Panc1 (cell line): Measurements from ENCODE around the gene SLC3A2. TPM values are rescaled to one million over a fixed set of nuclear protein-coding genes. Genes with fewer than 3 reads are reported as not detected.

Source experiments
- ATAC-seq: fragments of 200-7000 bp; cut with Tn5 transposase; 2 replicates; pipeline ENCODE4 v1.9.1; 2020; ENCODE audit warnings: mild to moderate bottlenecking, moderate library complexity
- BruUV-seq: library from RNA; stranded (reverse); fragments of 400-500 nt; replicated peaks from 2 replicates; lab custom pipeline; 2021; lab: Mats Ljungman, UMichigan
- CTCF ChIA-PET: fragments of 300-600 bp; sonication (Branson Sonifier 250); formaldehyde crosslinking; loops from one replicate; lab custom pipeline; 2022; ENCODE audit warnings: antibody characterized with exemption; lab: Charles Lee
- POLR2A ChIA-PET: fragments of 300-600 bp; sonication (Branson Sonifier 250); formaldehyde crosslinking; loops from one replicate; lab custom pipeline; 2022; ENCODE audit warnings: antibody characterized with exemption; lab: Charles Lee
- DNase-seq: peaks from one replicate; pipeline ENCODE4 v3.0.0-alpha.2; 2010; ENCODE audit warnings: low read depth, low spot score
- H3K27ac ChIP-seq: 2 replicates; pipeline ENCODE4 v1.5.1; 2011; ENCODE audit warnings: mild to moderate bottlenecking, low read length, inconsistent platforms
- H3K27me3 ChIP-seq: fragments of 200-500 bp; sonication (Bioruptor generic); 2 replicates; pipeline ENCODE4 v1.6.0; 2014; ENCODE audit warnings: low read length, inconsistent platforms; ENCODE audit not compliant: control insufficient read depth, insufficient read depth
- H3K36me3 ChIP-seq: fragments of 200-500 bp; sonication (Bioruptor generic); 2 replicates; pipeline ENCODE4 v1.5.1; 2014; ENCODE audit warnings: inconsistent platforms, mild to moderate bottlenecking, low read length, moderate library complexity; ENCODE audit not compliant: control insufficient read depth, insufficient read depth
- H3K4me1 ChIP-seq: 2 replicates; pipeline ENCODE4 v1.5.1; 2011; ENCODE audit warnings: inconsistent platforms, mild to moderate bottlenecking, low read length, moderate library complexity; ENCODE audit not compliant: control insufficient read depth, insufficient read depth
- H3K4me3 ChIP-seq, 2 experiments: 2 replicates each; pipeline ENCODE4 v1.5.1; 2011 to 2012; ENCODE audit warnings: low read depth in 2 of 2, low read length in 2 of 2, mild to moderate bottlenecking in 2 of 2, inconsistent platforms in 1 of 2, moderate library complexity in 1 of 2
- H3K9me3 ChIP-seq: fragments of 200-500 bp; sonication (Bioruptor generic); 2 replicates; pipeline ENCODE4 v1.5.1; 2014; ENCODE audit warnings: low read depth, mild to moderate bottlenecking, inconsistent platforms, low read length, moderate library complexity; ENCODE audit not compliant: control insufficient read depth, insufficient read depth
- CTCF ChIP-seq: fragments of 450-650 bp; IDR thresholded peaks from 2 replicates; pipeline ENCODE4 v1.5.1; 2017; ENCODE audit warnings: mild to moderate bottlenecking
- POLR2AphosphoS5 ChIP-seq: IDR thresholded peaks from 2 replicates; pipeline ENCODE4 v1.6.1; 2012; ENCODE audit warnings: mild to moderate bottlenecking, low read depth, low read length, moderate library complexity
- SIN3A ChIP-seq: IDR thresholded peaks from 2 replicates; pipeline ENCODE4 v1.6.1; 2012; ENCODE audit warnings: low read depth, mild to moderate bottlenecking, low read length, moderate library complexity, borderline replicate concordance; ENCODE audit not compliant: insufficient read depth
- TCF7L2 ChIP-seq: IDR thresholded peaks from 2 replicates; pipeline ENCODE4 v1.6.1; 2011; ENCODE audit warnings: mild to moderate bottlenecking, low read depth, low read length, inconsistent platforms
- in situ Hi-C: cut with HindIII; loops from 2 replicates; pipeline ENCODE4 v1.10.0; 2016; ENCODE audit warnings: low sequenced_read_pairs, low pct_unique_long_range_greater_than_20kb
- intact Hi-C: fragments of 100-400 bp; cut with micrococcal nuclease; formaldehyde crosslinking; loops from one replicate; pipeline ENCODE4 v1.10.0; 2022; ENCODE audit not compliant: unreplicated experiment
- total RNA-seq: library from RNA; stranded (reverse); gene quantifications from one replicate; pipeline ENCODE4 v1.2.1, GENCODE V29; 2021; ENCODE audit not compliant: unreplicated experiment
- TF ChIP-seq, protein P1 (sequence below), 2 experiments: IDR thresholded peaks; 2 replicates each; pipeline ENCODE4 v1.6.1; 2011 to 2012; ENCODE audit warnings: low read depth in 2 of 2, control low read depth in 1 of 2, low read length in 1 of 2, mild to moderate bottlenecking in 1 of 2, moderate library complexity in 1 of 2; ENCODE audit not compliant: insufficient read depth in 1 of 2

Gene SLC3A2
- total RNA-seq, 1 experiment from 2014 or later, result 184 TPM

DNA sequence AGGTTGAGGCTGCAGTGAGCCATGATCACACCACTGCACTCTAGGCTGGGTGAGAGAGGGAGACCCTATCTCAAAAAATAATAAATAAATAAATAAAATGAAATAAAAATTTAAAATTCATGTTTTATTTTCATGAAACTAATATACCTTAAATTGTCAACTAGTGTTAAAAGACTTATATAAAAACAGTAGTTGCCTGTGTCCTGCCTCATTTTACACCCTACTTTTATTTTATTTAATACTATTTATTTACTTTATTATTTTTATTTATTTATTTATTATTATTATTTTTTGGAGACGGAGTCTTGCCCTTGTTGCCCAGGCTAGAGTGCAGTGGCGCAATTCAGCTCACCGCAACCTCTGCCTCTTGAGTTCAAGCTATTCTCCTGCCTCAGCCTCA is 36.5 kb upstream of the SLC3A2 start:
- no peak for ATAC-seq
- POLR2A ChIA-PET, result interaction anchor here (2.1 kb wide), 1 partner anchor 12 kb away, joined by 8 read pairs; no protein-coding TSS in a partner anchor

DNA sequence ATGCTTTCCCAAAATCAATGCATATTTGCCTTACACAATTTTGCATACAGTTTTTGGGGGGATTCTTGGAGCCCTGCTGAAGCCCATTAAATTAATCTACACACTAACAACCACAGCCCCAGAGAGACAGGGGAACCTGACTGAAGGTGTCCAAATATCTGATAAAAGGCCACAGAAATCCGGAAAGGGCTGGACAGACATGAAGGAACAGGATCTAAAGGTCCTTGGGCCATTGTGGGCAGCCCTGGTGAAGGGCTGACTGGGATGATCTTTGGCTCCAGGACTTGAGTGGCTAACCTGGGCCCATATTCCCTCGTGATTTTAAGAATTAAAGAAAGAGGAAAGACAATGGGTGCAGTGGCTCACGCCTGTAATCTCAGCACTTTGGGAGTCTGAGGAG is 34.5 kb upstream of the SLC3A2 start:
- ChIA-PET POLR2A (no interaction called here), CTCF (no interaction called here)
- DNase-seq, result no peak
- Histone ChIP-seq H3K4me3 (no peak overlapping the region), H3K36me3 (no peaks in the 10 kb centered on the region), H3K27me3 (no peaks in the 10 kb centered on the region), H3K27ac (no peak overlapping the region), H3K9me3 (no peaks in the 10 kb centered on the region), H3K4me1 (peaks cover 8% of the 10 kb centered on the region)
- intact Hi-C loops, result no loop called here
- BruUV-seq, result no TSS peak
- TF ChIP-seq SIN3A (no peak), TCF7L2 (no peak), CTCF (no peak), POLR2AphosphoS5 (no peak)
- TF ChIP-seq, protein P1, sequence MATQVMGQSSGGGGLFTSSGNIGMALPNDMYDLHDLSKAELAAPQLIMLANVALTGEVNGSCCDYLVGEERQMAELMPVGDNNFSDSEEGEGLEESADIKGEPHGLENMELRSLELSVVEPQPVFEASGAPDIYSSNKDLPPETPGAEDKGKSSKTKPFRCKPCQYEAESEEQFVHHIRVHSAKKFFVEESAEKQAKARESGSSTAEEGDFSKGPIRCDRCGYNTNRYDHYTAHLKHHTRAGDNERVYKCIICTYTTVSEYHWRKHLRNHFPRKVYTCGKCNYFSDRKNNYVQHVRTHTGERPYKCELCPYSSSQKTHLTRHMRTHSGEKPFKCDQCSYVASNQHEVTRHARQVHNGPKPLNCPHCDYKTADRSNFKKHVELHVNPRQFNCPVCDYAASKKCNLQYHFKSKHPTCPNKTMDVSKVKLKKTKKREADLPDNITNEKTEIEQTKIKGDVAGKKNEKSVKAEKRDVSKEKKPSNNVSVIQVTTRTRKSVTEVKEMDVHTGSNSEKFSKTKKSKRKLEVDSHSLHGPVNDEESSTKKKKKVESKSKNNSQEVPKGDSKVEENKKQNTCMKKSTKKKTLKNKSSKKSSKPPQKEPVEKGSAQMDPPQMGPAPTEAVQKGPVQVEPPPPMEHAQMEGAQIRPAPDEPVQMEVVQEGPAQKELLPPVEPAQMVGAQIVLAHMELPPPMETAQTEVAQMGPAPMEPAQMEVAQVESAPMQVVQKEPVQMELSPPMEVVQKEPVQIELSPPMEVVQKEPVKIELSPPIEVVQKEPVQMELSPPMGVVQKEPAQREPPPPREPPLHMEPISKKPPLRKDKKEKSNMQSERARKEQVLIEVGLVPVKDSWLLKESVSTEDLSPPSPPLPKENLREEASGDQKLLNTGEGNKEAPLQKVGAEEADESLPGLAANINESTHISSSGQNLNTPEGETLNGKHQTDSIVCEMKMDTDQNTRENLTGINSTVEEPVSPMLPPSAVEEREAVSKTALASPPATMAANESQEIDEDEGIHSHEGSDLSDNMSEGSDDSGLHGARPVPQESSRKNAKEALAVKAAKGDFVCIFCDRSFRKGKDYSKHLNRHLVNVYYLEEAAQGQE (IDR thresholded peaks at IDR 0.05; ENCODE audit: insufficient read depth in 1 of 2, low read depth in 2 of 2, low read length in 1 of 2), result no peak
- in situ Hi-C loops, result no loop called here
- ATAC-seq, result no peak

More for the DNA sequence above, 36.5 kb upstream of the SLC3A2 start:
- no peak for TF ChIP-seq CTCF
- no peak for TF ChIP-seq TCF7L2
- TF ChIP-seq SIN3A, result no peak
- TF ChIP-seq POLR2AphosphoS5, result no peak
- TF ChIP-seq, protein P1 (IDR thresholded peaks at IDR 0.05; ENCODE audit: insufficient read depth in 1 of 2, low read depth in 2 of 2, low read length in 1 of 2), result no peak
- no peak overlapping the region for H3K27ac ChIP-seq
- no peaks in the 10 kb centered on the region for H3K27me3 ChIP-seq
- in situ Hi-C loops (no loop called here), intact Hi-C loops (no loop called here)
- CTCF ChIA-PET, result no interaction called here
- no peak overlapping the region for H3K4me3 ChIP-seq
- H3K4me1 ChIP-seq, result peaks cover 8% of the 10 kb centered on the region
- no peaks in the 10 kb centered on the region; the same call in 1 of the 2 replicates for H3K36me3 ChIP-seq
- BruUV-seq, result no TSS peak
- H3K9me3 ChIP-seq, result no peaks in the 10 kb centered on the region
- no peak for DNase-seq
